Measurements from ENCODE around the gene PCDHGA6. TPM values are rescaled to one million over a fixed set of nuclear protein-coding genes. Genes with fewer than 3 reads are reported as not detected.
"Not testable (repeated sequence)": the region's sequence is repeated elsewhere in the genome, so short reads cannot be mapped to it uniquely, and the experiment has no call there.

The PCDHGA6 gene
- total and polyA plus RNA-seq, 2 donors (not counting 1 experiment from before 2014, with no cell fraction given), result 3.9 to 4.8 TPM

DNA sequence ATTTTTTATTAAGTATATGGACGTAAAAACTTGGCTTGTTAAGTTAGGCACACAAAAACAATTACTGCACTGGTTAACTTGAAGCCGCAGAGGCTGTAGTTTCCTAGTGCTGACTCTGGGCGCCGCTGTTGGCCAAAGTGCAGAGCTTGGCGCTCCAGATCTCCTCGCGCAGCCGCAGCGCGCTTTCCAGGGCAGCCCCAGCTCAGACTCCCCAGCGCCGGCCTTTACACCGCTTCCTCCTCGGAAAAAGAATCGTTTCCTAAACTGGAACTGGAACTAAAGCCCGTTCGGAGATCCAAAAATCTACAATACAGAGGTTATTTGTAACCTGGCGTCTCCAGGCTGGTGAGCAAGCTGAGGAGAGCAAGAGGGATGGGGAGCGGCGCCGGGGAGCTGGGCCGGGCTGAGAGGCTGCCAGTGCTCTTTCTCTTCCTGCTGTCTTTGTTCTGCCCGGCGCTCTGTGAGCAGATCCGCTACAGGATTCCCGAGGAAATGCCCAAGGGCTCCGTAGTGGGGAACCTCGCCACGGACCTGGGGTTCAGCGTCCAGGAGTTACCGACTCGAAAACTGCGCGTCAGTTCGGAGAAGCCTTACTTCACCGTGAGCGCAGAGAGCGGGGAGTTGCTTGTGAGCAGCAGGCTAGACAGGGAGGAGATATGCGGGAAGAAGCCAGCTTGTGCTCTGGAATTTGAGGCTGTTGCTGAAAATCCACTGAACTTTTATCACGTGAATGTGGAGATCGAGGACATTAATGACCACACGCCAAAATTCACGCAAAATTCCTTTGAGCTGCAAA, 24.3 kb downstream of the PCDHGA6 start, which contains the start of gene PCDHGB5:
PCDHGB5 (plus strand) TSS at position 192 of the 796 bp plus-strand sequence; CDS start at position 373, 181 bp downstream.
- Histone ChIP-seq H3K4me2 (ENCODE audit: extremely low read depth, insufficient read depth, low read length) (peak within 1 kb of the TSS; percentile 23), H3K27ac (ENCODE audit: insufficient read depth, low read length) (peak within 1 kb of the TSS; percentile 50), H3K4me3 (replicated peaks in 1 of 4; ENCODE audit: control extremely low read depth in 1 of 4, insufficient read depth in 1 of 4, low read depth in 3 of 4, low read length in 4 of 4) (peak within 1 kb of the TSS; percentile 22 to 56 (median 39))
- H3K9ac ChIP-seq (ENCODE audit: insufficient read depth, low read length); H3K9me3 ChIP-seq (ENCODE audit: control insufficient read depth, insufficient read depth, low read depth, low read length); H3K36me3 ChIP-seq (ENCODE audit: control insufficient read depth, insufficient read depth, low read length); H3K79me2 ChIP-seq (ENCODE audit: control insufficient read depth, insufficient read depth, low read length); H3K4me1 ChIP-seq (ENCODE audit: control insufficient read depth, extremely low read depth, insufficient read depth, low read length); H3K27me3 ChIP-seq (ENCODE audit: control insufficient read depth, insufficient read depth, low read length); H2AFZ ChIP-seq (ENCODE audit: low read length); H4K20me1 ChIP-seq (ENCODE audit: control insufficient read depth, extremely low read depth, insufficient read depth, low read length): not testable (repeated sequence)
- TF ChIP-seq, protein P1, sequence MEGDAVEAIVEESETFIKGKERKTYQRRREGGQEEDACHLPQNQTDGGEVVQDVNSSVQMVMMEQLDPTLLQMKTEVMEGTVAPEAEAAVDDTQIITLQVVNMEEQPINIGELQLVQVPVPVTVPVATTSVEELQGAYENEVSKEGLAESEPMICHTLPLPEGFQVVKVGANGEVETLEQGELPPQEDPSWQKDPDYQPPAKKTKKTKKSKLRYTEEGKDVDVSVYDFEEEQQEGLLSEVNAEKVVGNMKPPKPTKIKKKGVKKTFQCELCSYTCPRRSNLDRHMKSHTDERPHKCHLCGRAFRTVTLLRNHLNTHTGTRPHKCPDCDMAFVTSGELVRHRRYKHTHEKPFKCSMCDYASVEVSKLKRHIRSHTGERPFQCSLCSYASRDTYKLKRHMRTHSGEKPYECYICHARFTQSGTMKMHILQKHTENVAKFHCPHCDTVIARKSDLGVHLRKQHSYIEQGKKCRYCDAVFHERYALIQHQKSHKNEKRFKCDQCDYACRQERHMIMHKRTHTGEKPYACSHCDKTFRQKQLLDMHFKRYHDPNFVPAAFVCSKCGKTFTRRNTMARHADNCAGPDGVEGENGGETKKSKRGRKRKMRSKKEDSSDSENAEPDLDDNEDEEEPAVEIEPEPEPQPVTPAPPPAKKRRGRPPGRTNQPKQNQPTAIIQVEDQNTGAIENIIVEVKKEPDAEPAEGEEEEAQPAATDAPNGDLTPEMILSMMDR (conservative IDR thresholded peaks at IDR 0.05 in 1 of 2, IDR thresholded peaks at IDR 0.05 in 1 of 2; ENCODE audit: low read depth in 1 of 2, low read length in 2 of 2), result peak; percentile 54 to 60
- peak; percentile 50 to 65 for DNase-seq (ENCODE audit: low read depth in 2 of 2)

- Histone ChIP-seq H3K4me3 (replicated peaks in 1 of 4; ENCODE audit: control extremely low read depth in 1 of 4, insufficient read depth in 1 of 4, low read depth in 3 of 4, low read length in 4 of 4) (peak overlapping the region in 2 of 4 experiments; percentile 8 to 30), H3K36me3 (ENCODE audit: control insufficient read depth, insufficient read depth, low read length) (no peaks in the 10 kb centered on the region), H3K4me1 (ENCODE audit: control insufficient read depth, extremely low read depth, insufficient read depth, low read length) (no peaks in the 10 kb centered on the region), H3K9ac (ENCODE audit: insufficient read depth, low read length) (no peak overlapping the region), H3K79me2 (ENCODE audit: control insufficient read depth, insufficient read depth, low read length) (no peaks in the 10 kb centered on the region), H3K27ac (ENCODE audit: insufficient read depth, low read length) (no peak overlapping the region), H3K4me2 (ENCODE audit: extremely low read depth, insufficient read depth, low read length) (peak overlapping the region; percentile 23), H2AFZ (ENCODE audit: low read length) (no peak overlapping the region), H3K27me3 (ENCODE audit: control insufficient read depth, insufficient read depth, low read length) (no peaks in the 10 kb centered on the region), H3K9me3 (ENCODE audit: control insufficient read depth, insufficient read depth, low read depth, low read length) (peaks cover 5% of the 10 kb centered on the region), H4K20me1 (ENCODE audit: control insufficient read depth, extremely low read depth, insufficient read depth, low read length) (no peaks in the 10 kb centered on the region)
- TF ChIP-seq, protein P1 (conservative IDR thresholded peaks at IDR 0.05 in 1 of 2, IDR thresholded peaks at IDR 0.05 in 1 of 2; ENCODE audit: low read depth in 1 of 2, low read length in 2 of 2), result no peak
- TF ChIP-seq EZH2 (IDR thresholded peaks at IDR 0.05; ENCODE audit: low read length, missing control alignments), result no peak
- DNase-seq (ENCODE audit: low read depth in 2 of 2), result no peak
Observed at GRCh38 chr5:141398608-141399007, 24.9 kb downstream of the PCDHGA6 start.

- H3K9ac ChIP-seq (ENCODE audit: insufficient read depth, low read length), result no peak overlapping the region
- H3K4me3 ChIP-seq (replicated peaks in 1 of 4; ENCODE audit: control extremely low read depth in 1 of 4, insufficient read depth in 1 of 4, low read depth in 3 of 4, low read length in 4 of 4), result peak overlapping the region in 1 of 4 experiments; percentile 27
- TF ChIP-seq EZH2 (IDR thresholded peaks at IDR 0.05; ENCODE audit: low read length, missing control alignments), result no peak
- TF ChIP-seq, protein P1 (conservative IDR thresholded peaks at IDR 0.05 in 1 of 2, IDR thresholded peaks at IDR 0.05 in 1 of 2; ENCODE audit: low read depth in 1 of 2, low read length in 2 of 2), result no peak
- no peak overlapping the region for H3K27ac ChIP-seq (ENCODE audit: insufficient read depth, low read length)
- no peaks in the 10 kb centered on the region for H3K79me2 ChIP-seq (ENCODE audit: control insufficient read depth, insufficient read depth, low read length)
- H4K20me1 ChIP-seq (ENCODE audit: control insufficient read depth, extremely low read depth, insufficient read depth, low read length), result no peaks in the 10 kb centered on the region
- no peak overlapping the region for H3K4me2 ChIP-seq (ENCODE audit: extremely low read depth, insufficient read depth, low read length)
- H3K27me3 ChIP-seq (ENCODE audit: control insufficient read depth, insufficient read depth, low read length), result no peaks in the 10 kb centered on the region
- H3K36me3 ChIP-seq (ENCODE audit: control insufficient read depth, insufficient read depth, low read length), result no peaks in the 10 kb centered on the region
- no peaks in the 10 kb centered on the region for H3K4me1 ChIP-seq (ENCODE audit: control insufficient read depth, extremely low read depth, insufficient read depth, low read length)
- no peak for DNase-seq (ENCODE audit: low read depth in 2 of 2)
- H3K9me3 ChIP-seq (ENCODE audit: control insufficient read depth, insufficient read depth, low read depth, low read length), result peaks cover 4% of the 10 kb centered on the region
- H2AFZ ChIP-seq (ENCODE audit: low read length), result no peak overlapping the region
Observed at GRCh38 chr5:141399555-141400258, 26.0 kb downstream of the PCDHGA6 start.
